GM21717 (cell line): ENCODE measurements around the gene GUSB.
A peak's percentile ranks its signal among the peaks of the same experiment; 100 is the strongest.
"Not testable (repeated sequence)": the region's sequence is repeated elsewhere in the genome, so short reads cannot be mapped to it uniquely, and the experiment has no call there.

Experiments
- ATAC-seq: cut with Tn5 transposase; IDR thresholded peaks from one replicate; pipeline ENCODE4 v1.9.1; 2021; ENCODE audit warnings: mild to moderate bottlenecking, moderate library complexity; ENCODE audit not compliant: unreplicated experiment

GUSB gene

DNA sequence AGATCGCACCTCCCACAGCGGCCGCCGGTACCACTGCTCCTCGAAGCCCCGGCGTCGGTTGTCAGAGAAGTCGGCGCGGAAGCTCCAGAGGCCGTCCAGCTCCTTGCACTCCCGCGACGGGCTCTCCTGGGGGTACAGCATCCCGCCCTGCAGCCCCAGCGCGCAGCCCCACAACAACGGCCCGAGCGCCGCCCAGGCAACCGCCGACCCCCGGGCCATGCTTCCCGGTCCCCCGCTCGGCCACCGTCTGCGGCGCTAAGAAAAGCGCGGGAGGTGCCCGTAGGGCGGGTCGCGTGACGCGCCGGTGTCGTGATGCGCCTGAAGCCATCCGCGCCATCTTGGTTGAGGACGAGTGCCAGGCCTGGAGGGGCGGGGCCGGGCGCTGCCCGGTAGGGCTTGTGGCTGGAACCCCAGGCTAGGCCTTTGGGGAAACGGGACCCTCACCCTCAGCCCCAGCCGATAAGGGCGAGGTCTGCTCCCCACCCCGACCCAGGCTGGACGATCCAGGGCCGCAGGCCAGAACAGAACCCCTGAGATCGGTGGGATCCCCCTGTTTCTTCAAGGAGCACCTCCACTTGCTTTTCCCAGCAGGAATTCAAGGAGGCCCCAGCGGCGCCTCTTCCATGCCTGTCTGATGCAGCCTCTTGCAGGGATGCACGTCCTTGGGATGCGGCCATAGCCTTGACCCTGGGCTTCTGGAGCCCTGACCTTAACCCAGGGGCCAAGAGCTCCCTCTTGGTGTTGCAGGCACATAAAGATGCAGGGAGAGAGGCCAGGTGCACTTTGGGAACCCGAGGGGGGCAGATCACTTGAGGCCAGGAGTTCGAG lies at the start of gene GUSB:
Gene GUSB, minus strand, starts transcription at position 249 of the 828 bp plus-strand sequence. Its CDS starts 30 bp downstream, at position 219.
- peak; percentile 83 for ATAC-seq

DNA sequence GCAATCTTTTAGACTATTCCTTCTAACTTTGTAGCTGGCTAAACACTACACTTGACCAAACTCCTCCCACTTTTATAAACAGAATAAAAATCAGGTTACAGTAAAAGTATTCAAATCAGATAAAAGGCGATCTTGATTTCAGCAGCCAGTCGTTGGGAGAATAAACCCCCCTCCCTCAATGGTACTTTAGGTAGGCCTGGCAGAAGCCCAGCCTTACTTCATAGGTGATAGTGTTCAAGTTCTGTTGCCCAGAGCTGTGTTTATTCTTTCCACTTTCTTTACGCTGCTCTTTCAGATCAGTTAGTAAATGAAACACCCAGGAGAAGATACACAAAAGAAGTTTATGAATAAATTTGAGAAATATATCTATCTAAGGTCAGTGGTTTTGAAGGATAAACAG lies 46.3 kb upstream of the GUSB start:
- not testable (repeated sequence) for ATAC-seq

- no peak for ATAC-seq
Observed at GRCh38 chr7:66016131-66016461, 34.1 kb upstream of the GUSB start.

- no peak for ATAC-seq
Observed at GRCh38 chr7:66015440-66016130, 33.6 kb upstream of the GUSB start.

GRCh38 chr7:66013938-66014337 lies 31.9 kb upstream of the GUSB start:
- ATAC-seq = no peak

DNA sequence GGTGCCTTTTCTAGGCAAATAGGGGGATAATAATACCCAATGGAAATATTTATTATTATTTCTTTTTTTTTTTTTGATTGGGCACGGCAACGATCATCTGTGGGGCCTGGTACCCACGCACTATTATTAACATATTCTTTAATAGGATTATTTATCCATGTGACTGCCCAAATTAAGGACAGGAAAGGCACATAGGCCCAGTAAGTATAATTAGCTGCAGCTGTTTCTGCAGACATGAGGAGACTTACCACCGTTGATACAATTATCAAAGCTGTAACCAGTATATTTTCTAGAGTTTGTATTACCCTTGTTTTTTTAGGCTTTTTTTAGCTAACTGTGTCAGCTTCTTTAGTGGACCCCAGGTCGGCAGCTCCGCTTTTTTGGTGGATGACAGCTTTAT lies 25.2 kb upstream of the GUSB start:
- no peak for ATAC-seq

DNA sequence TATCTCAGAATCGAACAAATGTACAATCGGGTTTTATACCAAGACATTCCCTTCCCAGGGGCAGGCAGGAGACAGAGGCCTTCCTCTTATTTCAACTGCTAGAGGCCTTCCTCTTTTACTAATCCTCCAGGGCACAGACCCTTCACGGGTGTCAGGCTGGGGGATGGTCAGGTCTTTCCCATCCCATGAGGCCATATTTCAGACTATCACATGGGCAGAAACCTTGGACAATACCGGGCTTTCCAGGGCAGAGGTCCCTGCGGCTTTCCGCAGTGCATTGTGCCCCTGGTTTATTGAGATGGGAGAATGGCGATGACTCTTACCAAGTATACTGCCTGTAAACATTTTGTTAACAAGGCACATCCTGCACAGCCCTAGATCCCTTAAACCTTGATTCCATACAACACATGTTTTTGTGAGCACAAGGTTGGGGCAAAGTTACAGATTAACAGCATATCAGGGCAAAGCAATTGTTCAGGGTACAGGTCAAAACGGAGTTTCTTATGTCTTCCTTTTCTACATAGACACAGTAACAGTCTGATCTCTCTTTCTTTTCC lies 23.2 kb upstream of the GUSB start:
- not testable (repeated sequence) for ATAC-seq

DNA sequence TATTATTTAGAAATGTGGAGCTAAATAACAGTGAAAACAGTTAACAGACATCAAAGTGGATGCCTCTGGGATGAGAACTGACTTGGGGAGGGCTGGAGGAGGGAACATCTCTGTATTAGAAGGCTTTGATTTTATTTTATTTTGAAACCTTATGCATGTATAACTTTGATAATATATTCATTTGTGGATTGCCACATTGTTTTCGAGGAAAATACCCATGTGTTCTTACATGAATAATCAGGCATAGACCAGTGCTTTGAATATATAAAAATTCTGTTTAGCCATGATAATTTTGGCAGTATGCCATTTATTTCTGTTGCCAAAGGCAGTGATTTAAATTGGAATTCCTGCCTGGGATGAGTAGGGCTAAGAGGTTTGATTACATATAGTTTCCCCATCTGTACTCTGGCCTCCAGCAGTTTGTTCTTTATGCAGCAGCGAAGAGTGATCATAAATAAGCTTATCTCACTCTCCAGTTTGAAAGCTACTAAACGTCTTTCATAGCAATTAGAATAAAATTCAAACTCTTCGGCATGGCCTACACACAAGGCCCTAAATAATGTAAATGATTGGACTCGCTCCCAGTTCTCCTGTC lies 18.9 kb upstream of the GUSB start:
- not testable (repeated sequence) for ATAC-seq

DNA sequence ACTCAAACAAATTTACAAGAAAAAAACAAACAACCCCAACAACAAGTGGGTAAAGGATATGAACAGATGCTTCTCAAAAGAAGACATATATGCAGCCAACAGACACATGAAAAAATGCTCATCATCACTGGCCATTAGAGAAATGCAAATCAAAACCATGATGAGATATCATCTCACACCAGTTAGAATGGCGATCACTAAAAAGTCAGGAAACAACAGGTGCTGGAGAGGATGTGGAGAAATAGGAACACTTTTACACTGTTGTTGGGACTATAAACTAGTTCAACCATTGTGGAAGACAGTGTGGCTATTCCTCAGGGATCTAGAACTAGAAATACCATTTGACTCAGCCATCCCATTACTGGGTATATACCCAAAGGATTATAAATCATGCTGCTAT lies 13.0 kb upstream of the GUSB start:
- ATAC-seq = not testable (repeated sequence)

DNA sequence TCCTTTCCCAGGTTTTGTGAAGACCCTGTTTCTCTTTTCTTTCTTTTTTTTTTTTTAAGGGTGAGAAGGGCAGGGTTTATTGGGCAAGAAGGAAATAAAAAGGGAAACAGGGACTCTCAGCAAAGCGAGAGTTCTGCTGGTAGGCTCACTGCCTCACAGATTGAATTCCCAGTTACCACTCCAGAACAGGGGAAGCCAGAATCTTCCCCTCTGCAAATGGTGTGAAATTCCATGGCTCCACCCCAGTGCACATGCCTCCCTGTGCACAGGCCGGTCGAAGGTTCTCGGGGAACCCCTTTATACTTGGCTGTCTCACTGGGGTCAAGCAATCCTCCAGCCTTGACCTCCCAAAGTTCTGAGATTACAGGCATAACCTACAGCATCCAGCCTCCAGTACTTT lies 10.5 kb upstream of the GUSB start:
- ATAC-seq = no peak

DNA sequence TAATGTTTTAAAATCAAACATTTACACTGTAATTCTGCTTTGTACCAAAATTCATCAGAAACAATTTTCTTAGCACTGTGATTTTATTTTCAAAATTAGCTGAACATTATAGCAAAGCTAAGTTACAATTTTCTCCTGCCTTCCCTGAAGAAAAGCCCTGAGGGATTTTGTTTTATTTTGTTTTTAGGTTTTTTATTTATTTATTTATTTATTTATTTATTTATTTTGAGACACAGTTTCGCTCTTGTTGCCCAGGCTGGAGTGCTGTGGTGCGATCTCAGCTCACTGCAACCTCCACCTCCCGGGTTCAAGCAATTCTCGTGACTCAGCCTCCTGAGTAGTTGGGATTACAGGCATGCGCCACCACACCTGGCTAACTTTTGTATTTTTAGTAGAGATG lies 9.8 kb upstream of the GUSB start:
- not testable (repeated sequence) for ATAC-seq

- no peak for ATAC-seq
Observed at GRCh38 chr7:65989694-65990080, 7.7 kb upstream of the GUSB start.

- not testable (repeated sequence) for ATAC-seq
Observed at GRCh38 chr7:65988503-65988902, 6.5 kb upstream of the GUSB start.

GRCh38 chr7:65988084-65988483 lies 6.1 kb upstream of the GUSB start:
- ATAC-seq = no peak

- ATAC-seq = no peak
Observed at GRCh38 chr7:65983965-65984658, 2.1 kb upstream of the GUSB start.

DNA sequence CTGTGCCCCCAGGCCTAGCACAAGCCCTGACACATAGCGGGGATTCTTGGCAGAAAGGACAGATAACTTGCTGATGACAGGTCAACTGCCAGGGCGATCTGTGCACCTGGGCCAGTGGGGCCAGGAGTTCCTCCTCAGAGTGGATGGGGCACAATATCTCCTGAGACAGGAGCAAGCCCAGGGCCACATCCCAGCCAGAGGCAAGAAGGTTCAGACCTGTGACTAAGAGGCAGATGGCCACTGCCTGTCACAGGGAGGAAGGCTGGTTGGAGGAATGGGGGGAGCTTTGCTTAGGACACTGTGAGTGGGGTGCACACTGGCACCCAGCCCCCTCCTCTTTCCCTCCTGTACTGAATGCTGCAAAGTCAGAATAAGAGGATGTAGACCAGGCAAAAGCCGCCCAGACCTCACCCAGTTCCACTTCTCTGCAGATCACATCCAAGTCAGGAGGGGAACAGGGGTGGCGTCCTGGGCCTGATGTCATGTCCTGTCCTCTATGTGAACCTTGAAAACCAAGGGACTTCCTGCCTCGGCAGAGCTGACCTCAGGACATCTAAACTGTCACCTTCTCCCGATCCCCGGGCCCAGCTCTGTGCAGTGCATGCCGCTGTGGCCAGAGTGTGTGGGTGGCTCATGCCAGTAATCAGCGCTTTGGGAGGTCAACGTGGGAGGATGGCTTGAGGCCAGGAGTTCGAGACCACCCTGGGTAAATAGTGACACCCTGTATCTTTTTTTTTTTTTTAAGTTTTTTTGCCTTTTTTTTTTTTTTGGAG lies 1.3 kb downstream of the GUSB start:
- peak; percentile 69 for ATAC-seq

DNA sequence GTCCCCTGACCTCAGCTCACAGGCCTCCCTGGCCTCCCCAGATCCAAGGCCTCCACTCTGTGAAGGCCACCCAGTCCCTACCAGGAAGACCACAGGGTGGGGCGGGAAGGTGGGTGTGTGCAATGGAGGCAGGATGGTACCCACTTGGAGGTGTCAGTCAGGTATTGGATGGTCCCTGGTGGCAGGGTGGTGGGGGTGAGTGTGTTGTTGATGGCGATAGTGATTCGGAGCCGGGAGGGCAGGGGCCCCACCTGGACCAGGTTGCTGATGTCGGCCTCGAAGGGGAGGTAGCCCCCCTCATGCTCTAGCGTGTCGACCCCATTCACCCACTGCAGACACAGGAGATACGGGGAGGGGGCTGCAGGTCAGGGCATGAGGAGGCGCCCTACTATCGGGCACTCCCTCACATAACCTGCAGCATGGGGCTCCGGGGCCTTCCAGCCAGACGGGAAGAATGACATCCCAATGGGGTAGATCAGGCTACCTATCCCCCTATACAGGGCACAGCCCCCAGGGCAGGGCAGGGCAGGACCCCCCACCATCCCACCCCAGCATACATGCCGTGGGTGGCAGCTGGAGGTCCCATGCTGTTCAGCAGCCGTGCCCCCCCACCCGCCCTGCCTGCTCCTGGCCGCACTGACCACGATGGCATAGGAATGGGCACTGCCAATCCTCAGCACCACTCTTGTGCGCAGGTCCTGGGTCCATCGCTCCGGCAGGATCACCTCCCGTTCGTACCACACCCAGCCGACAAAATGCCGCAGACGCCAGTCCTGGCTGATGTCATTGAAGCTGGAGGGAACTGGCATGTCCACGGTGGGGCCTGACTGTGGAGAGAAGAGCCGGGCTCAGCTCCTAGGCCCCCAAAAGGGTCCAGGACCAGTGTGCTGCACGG lies 2.2 kb downstream of the GUSB start:
- no peak for ATAC-seq

DNA sequence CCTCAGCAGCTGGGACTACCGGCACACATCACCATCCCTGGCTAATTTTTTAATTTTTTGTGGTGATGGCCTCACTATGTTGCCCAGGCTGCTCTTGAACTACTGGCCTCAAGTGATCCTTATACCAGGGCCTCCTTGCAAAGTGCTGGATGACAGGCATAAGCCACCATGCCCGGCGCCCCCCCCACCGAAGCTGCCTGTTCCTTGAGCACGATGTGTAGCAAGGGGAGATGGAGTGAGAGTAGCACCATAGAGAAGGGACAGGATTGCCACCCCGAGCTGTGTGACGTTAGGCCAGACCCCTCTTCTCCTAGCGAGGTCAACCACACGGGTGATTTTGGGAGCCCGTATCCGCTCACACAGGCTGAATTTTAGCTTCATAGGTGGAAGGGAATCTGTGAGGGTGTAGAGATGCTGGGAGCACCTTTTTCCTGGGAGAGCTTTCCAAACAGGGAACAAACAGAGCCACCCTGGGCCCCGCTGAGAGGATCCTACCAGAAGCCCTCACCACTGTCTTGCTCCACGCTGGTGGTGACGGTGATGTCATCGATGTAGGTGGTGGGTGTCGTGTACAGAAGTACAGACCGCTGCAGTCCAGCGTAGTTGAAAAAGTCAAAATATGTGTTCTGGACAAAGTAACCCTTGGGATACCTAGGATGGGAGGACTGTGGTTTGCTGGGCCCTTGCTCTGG lies 3.0 kb downstream of the GUSB start:
- ATAC-seq = no peak
